GM23248 (cell line): ENCODE measurements around the gene EIF4A3.

Experiments used
- EZH2 ChIP-seq: fragments of 200-600 bp; sonication (generic); IDR thresholded peaks from 2 replicates; pipeline ENCODE4 v1.6.1; 2018; ENCODE audit warnings: antibody characterized with exemption, mild to moderate bottlenecking; ENCODE audit not compliant: insufficient read depth, poor library complexity, severe bottlenecking
- EZH2phosphoT487 ChIP-seq: fragments of 200-600 bp; sonication (generic); IDR thresholded peaks from 2 replicates; pipeline ENCODE4 v1.6.1; 2018; ENCODE audit warnings: antibody characterized with exemption, moderate library complexity, mild to moderate bottlenecking, low read depth; ENCODE audit not compliant: insufficient read depth

- TF ChIP-seq EZH2phosphoT487: no peak
- TF ChIP-seq EZH2: no peak
Measured at GRCh38 chr17:80191192-80191591, 44.3 kb upstream of the EIF4A3 start.
